Measurements from ENCODE around the gene TMEM175. TPM values are rescaled to one million over a fixed set of nuclear protein-coding genes. Genes with fewer than 3 reads are reported as not detected.

TMEM175 gene
- total RNA-seq, 1 experiment from 2014 or later, result 22.3 TPM

GRCh38 chr4:984336-985054, 52.2 kb downstream of the TMEM175 start:
- POLR2A ChIA-PET, result no interaction called here
- no TSS peak for BruUV-seq (replicated peaks)
- intact Hi-C loops (cut with micrococcal nuclease; ENCODE audit: unreplicated experiment), result no loop called here
- Histone ChIP-seq H3K9me3 (no peaks in the 10 kb centered on the region), H3K36me3 (ENCODE audit: control insufficient read depth, insufficient read depth, low read length) (no peaks in the 10 kb centered on the region), H3K27me3 (replicated peaks; ENCODE audit: control insufficient read depth, insufficient read depth, low read length) (no peaks in the 10 kb centered on the region), H3K4me1 (peaks cover 26% of the 10 kb centered on the region; the same call in 1 of the 2 replicates), H3K4me3 (ENCODE audit: low read depth, low read length) (peak overlapping the region; percentile 34)
- TF ChIP-seq CTCF (IDR thresholded peaks at IDR 0.05; ENCODE audit: insufficient read depth in 1 of 2, low read depth in 1 of 2, low read length in 1 of 2, severe bottlenecking in 1 of 2, unreplicated experiment in 1 of 2), result no peak
- Mint-ChIP-seq H3K27me3 (ENCODE audit: insufficient read depth, unreplicated experiment) (no peaks in the 10 kb centered on the region), H3K27ac (ENCODE audit: unreplicated experiment) (no peak overlapping the region), H3K4me1 (ENCODE audit: low read depth, unreplicated experiment) (no peaks in the 10 kb centered on the region), H3K36me3 (ENCODE audit: insufficient read depth, unreplicated experiment) (peaks cover 18% of the 10 kb centered on the region), H3K9me3 (ENCODE audit: unreplicated experiment) (no peaks in the 10 kb centered on the region), H3K4me3 (ENCODE audit: unreplicated experiment) (peak overlapping the region; percentile 86)
- CTCF ChIA-PET, result no interaction called here
- DNase-seq, result no peak

GRCh38 chr4:985123-985830, 53.0 kb downstream of the TMEM175 start:
- DNase-seq, result peak; percentile 82 to 84
- peak overlapping the region; percentile 34 for H3K4me3 ChIP-seq (ENCODE audit: low read depth, low read length)
- POLR2A ChIA-PET, result no interaction called here
- peaks cover 26% of the 10 kb centered on the region; the same call in 1 of the 2 replicates for H3K4me1 ChIP-seq
- no TSS peak for BruUV-seq (replicated peaks)
- no peaks in the 10 kb centered on the region for H3K27me3 ChIP-seq (replicated peaks; ENCODE audit: control insufficient read depth, insufficient read depth, low read length)
- intact Hi-C loops (cut with micrococcal nuclease; ENCODE audit: unreplicated experiment), result no loop called here
- peak overlapping the region; percentile 86 for H3K4me3 Mint-ChIP-seq (ENCODE audit: unreplicated experiment)
- no peak for TF ChIP-seq CTCF (IDR thresholded peaks at IDR 0.05; ENCODE audit: insufficient read depth in 1 of 2, low read depth in 1 of 2, low read length in 1 of 2, severe bottlenecking in 1 of 2, unreplicated experiment in 1 of 2)
- no peaks in the 10 kb centered on the region for H3K36me3 ChIP-seq (ENCODE audit: control insufficient read depth, insufficient read depth, low read length)
- CTCF ChIA-PET, result no interaction called here
- H3K9me3 ChIP-seq, result no peaks in the 10 kb centered on the region
- no peak overlapping the region for H3K27ac Mint-ChIP-seq (ENCODE audit: unreplicated experiment)
- peaks cover 20% of the 10 kb centered on the region for H3K36me3 Mint-ChIP-seq (ENCODE audit: insufficient read depth, unreplicated experiment)
- no peaks in the 10 kb centered on the region for H3K27me3 Mint-ChIP-seq (ENCODE audit: insufficient read depth, unreplicated experiment)
- no peaks in the 10 kb centered on the region for H3K9me3 Mint-ChIP-seq (ENCODE audit: unreplicated experiment)
- no peaks in the 10 kb centered on the region for H3K4me1 Mint-ChIP-seq (ENCODE audit: low read depth, unreplicated experiment)

GRCh38 chr4:986428-986878, 54.2 kb downstream of the TMEM175 start:
- peak overlapping the region; percentile 79 for H3K4me3 ChIP-seq (ENCODE audit: low read depth, low read length)
- H3K4me3 Mint-ChIP-seq (ENCODE audit: unreplicated experiment), result peak overlapping the region; percentile 86
- ChIA-PET CTCF (interaction anchor here (0.7 to 1.5 kb wide), 6 partner anchors 53 to 360 kb away, joined by 3 to 11 read pairs (median 3); partner anchors contain the start of genes GAK and TMEM175), POLR2A (interaction anchor here (0.6 to 1.5 kb wide), 2 partner anchors 14 to 54 kb away, joined by 3 to 10 read pairs; partner anchors contain the start of genes GAK and TMEM175)
- H3K4me1 ChIP-seq, result peaks cover 26% of the 10 kb centered on the region; the same call in 1 of the 2 replicates
- H3K27me3 Mint-ChIP-seq (ENCODE audit: insufficient read depth, unreplicated experiment), result no peaks in the 10 kb centered on the region
- H3K27ac Mint-ChIP-seq (ENCODE audit: unreplicated experiment), result peak overlapping the region; percentile 72
- H3K9me3 Mint-ChIP-seq (ENCODE audit: unreplicated experiment), result no peaks in the 10 kb centered on the region
- H3K27me3 ChIP-seq (replicated peaks; ENCODE audit: control insufficient read depth, insufficient read depth, low read length), result no peaks in the 10 kb centered on the region
- no peak for DNase-seq
- intact Hi-C loops (cut with micrococcal nuclease; ENCODE audit: unreplicated experiment), result loop anchor here (2.0 kb wide), 1 partner anchor 14 kb away; the partner anchor contains the start of gene DGKQ
- BruUV-seq (replicated peaks), result TSS peak; percentile 41
- H3K9me3 ChIP-seq, result no peaks in the 10 kb centered on the region
- peaks cover 25% of the 10 kb centered on the region for H3K36me3 Mint-ChIP-seq (ENCODE audit: insufficient read depth, unreplicated experiment)
- no peak for TF ChIP-seq CTCF (IDR thresholded peaks at IDR 0.05; ENCODE audit: insufficient read depth in 1 of 2, low read depth in 1 of 2, low read length in 1 of 2, severe bottlenecking in 1 of 2, unreplicated experiment in 1 of 2)
- H3K4me1 Mint-ChIP-seq (ENCODE audit: low read depth, unreplicated experiment), result no peaks in the 10 kb centered on the region
- H3K36me3 ChIP-seq (ENCODE audit: control insufficient read depth, insufficient read depth, low read length), result no peaks in the 10 kb centered on the region; the same call in 1 of the 2 replicates
